OCI-LY1 (cell line): ENCODE results near the gene LARP1.

Experiments used
- CTCF ChIP-seq: fragments of 200-600 bp; sonication (generic), shearing (Covaris generic); IDR thresholded peaks from 2 replicates; pipeline ENCODE4 v1.5.1; 2017; ENCODE audit warnings: mild to moderate bottlenecking, antibody characterized with exemption, low read length, moderate library complexity, mixed read lengths
- EZH2 ChIP-seq: fragments of 200-600 bp; sonication (generic), shearing (Covaris generic); IDR thresholded peaks from 2 replicates; pipeline ENCODE4 v1.8.0; 2017; ENCODE audit warnings: borderline replicate concordance, mixed run types, mild to moderate bottlenecking, antibody characterized with exemption, low read length, moderate library complexity, mixed read lengths

DNA sequence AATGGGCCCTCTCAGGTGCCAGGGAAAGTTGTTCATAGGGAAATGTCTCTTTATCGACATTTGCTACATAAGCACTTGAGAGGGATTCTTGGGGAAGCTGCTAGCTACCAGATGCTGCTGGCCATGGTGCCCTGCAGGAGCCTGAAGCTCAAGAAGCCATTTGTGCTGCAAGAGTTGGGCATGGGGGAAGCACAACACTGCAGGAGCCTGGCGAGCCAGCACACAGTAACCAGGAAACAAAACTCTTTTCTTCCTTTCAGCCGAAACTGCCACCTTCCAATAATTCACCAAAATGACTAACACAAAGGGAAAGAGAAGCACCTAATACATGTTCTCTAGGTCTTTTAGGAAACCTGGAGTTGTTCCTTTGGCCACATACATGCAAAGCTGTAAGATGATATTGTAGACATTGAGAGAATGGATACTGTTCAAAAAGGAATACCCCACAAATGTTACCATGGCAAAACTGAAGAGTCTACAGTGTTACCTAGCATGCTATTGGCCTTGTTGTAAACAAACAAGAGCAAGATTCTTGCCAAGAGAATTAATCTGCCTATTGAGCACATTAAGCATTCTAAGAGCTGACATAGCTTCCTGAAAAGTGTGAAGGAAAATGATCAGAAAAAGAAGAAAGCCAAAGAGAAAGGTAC, 26.1 kb upstream of the LARP1 start:
- no peak for TF ChIP-seq EZH2
- no peak for TF ChIP-seq CTCF
